Astrocyte (in vitro differentiated cells and primary cell): ENCODE results near the gene ARHGAP6. TPM values are rescaled to one million over a fixed set of nuclear protein-coding genes. Genes with fewer than 3 reads are reported as not detected.

Source experiments
- DNase-seq: peaks from one replicate; pipeline ENCODE4 v3.0.0-alpha.2; 2010; ENCODE audit warnings: low read depth
- FAIRE-seq: peaks from 2 replicates; lab custom pipeline; 2011; peaks lifted over from hg19 to GRCh38; lab: Jason Lieb, UNC
- H2AFZ ChIP-seq: 2 replicates; pipeline ENCODE4 v1.6.0; 2012; ENCODE audit warnings: low read depth, low read length, inconsistent platforms
- H3K27ac ChIP-seq: 2 replicates; pipeline ENCODE4 v1.5.1; 2011; ENCODE audit warnings: low read depth, low read length, inconsistent platforms
- H3K27me3 ChIP-seq: 2 replicates; pipeline ENCODE4 v1.6.0; 2011; ENCODE audit warnings: low read length, inconsistent platforms; ENCODE audit not compliant: insufficient read depth
- H3K36me3 ChIP-seq: 2 replicates; pipeline ENCODE4 v1.5.1; 2011; ENCODE audit warnings: low read length, inconsistent platforms; ENCODE audit not compliant: insufficient read depth
- H3K4me1 ChIP-seq: 2 replicates; pipeline ENCODE4 v1.5.1; 2011; ENCODE audit warnings: low read length, inconsistent platforms; ENCODE audit not compliant: insufficient read depth
- H3K4me2 ChIP-seq: 2 replicates; pipeline ENCODE4 v1.6.0; 2012; ENCODE audit warnings: low read length, inconsistent platforms
- H3K4me3 ChIP-seq: 2 replicates; pipeline ENCODE4 v1.5.1; 2011; ENCODE audit warnings: low read depth, mild to moderate bottlenecking, low read length, inconsistent platforms; ENCODE audit not compliant: insufficient read depth
- H3K79me2 ChIP-seq: 2 replicates; pipeline ENCODE4 v1.6.0; 2012; ENCODE audit warnings: mild to moderate bottlenecking, low read length, inconsistent platforms; ENCODE audit not compliant: insufficient read depth
- H3K9ac ChIP-seq: 2 replicates; pipeline ENCODE4 v1.6.0; 2012; ENCODE audit warnings: mild to moderate bottlenecking, low read length, inconsistent platforms
- H3K9me3 ChIP-seq: 2 replicates; pipeline ENCODE4 v1.5.1; 2012; ENCODE audit warnings: low read depth, mild to moderate bottlenecking, low read length, inconsistent platforms; ENCODE audit not compliant: insufficient read depth
- H4K20me1 ChIP-seq: 2 replicates; pipeline ENCODE4 v1.6.0; 2012; ENCODE audit warnings: low read length, inconsistent platforms; ENCODE audit not compliant: insufficient read depth
- H3K27ac Mint-ChIP-seq: one replicate; pipeline ENCODE4 v1.8.0; 2021; ENCODE audit warnings: mild to moderate bottlenecking, mixed read lengths; ENCODE audit not compliant: unreplicated experiment
- H3K27me3 Mint-ChIP-seq: one replicate; pipeline ENCODE4 v1.8.0; 2021; ENCODE audit warnings: low read depth, mixed read lengths; ENCODE audit not compliant: unreplicated experiment
- H3K36me3 Mint-ChIP-seq: one replicate; pipeline ENCODE4 v1.8.0; 2021; ENCODE audit warnings: low read depth, mixed read lengths; ENCODE audit not compliant: unreplicated experiment
- H3K4me1 Mint-ChIP-seq: one replicate; pipeline ENCODE4 v1.8.0; 2021; ENCODE audit warnings: low read depth, mixed read lengths; ENCODE audit not compliant: unreplicated experiment
- H3K4me3 Mint-ChIP-seq: one replicate; pipeline ENCODE4 v1.8.0; 2021; ENCODE audit warnings: mild to moderate bottlenecking, moderate library complexity, mixed read lengths; ENCODE audit not compliant: unreplicated experiment
- H3K9me3 Mint-ChIP-seq: one replicate; pipeline ENCODE4 v1.8.0; 2021; ENCODE audit warnings: mild to moderate bottlenecking, mixed read lengths; ENCODE audit not compliant: unreplicated experiment
- EZH2 ChIP-seq: IDR thresholded peaks from 2 replicates; pipeline ENCODE4 v1.6.1; 2012; ENCODE audit warnings: mild to moderate bottlenecking, low read length, inconsistent platforms; ENCODE audit not compliant: insufficient read depth
- total RNA-seq: library from RNA; stranded (reverse); gene quantifications from 2 replicates; pipeline ENCODE4 v1.2.1, GENCODE V29; 2021
- TF ChIP-seq, protein P1 (sequence below): IDR thresholded peaks from 2 replicates; pipeline ENCODE4 v1.5.1; 2011; ENCODE audit warnings: low read depth, mild to moderate bottlenecking, inconsistent platforms, low read length, moderate library complexity; ENCODE audit not compliant: insufficient read depth

Gene ARHGAP6
- total RNA-seq, 1 donor from 2014 or later, result 0.30 TPM

- no peaks in the 10 kb centered on the region for H3K9me3 Mint-ChIP-seq
- Histone ChIP-seq H3K4me1 (no peaks in the 10 kb centered on the region), H4K20me1 (no peaks in the 10 kb centered on the region), H3K27ac (no peak overlapping the region), H3K4me2 (no peak overlapping the region), H3K79me2 (no peaks in the 10 kb centered on the region), H3K9me3 (no peaks in the 10 kb centered on the region), H3K4me3 (no peak overlapping the region), H3K27me3 (peaks cover 3% of the 10 kb centered on the region), H3K36me3 (no peaks in the 10 kb centered on the region), H2AFZ (no peak overlapping the region), H3K9ac (no peak overlapping the region)
- no peak for FAIRE-seq
- no peak overlapping the region for H3K4me3 Mint-ChIP-seq
- H3K27ac Mint-ChIP-seq, result no peak overlapping the region
- H3K27me3 Mint-ChIP-seq, result no peaks in the 10 kb centered on the region
- no peak for DNase-seq
- H3K36me3 Mint-ChIP-seq, result no peaks in the 10 kb centered on the region
- TF ChIP-seq, protein P1, sequence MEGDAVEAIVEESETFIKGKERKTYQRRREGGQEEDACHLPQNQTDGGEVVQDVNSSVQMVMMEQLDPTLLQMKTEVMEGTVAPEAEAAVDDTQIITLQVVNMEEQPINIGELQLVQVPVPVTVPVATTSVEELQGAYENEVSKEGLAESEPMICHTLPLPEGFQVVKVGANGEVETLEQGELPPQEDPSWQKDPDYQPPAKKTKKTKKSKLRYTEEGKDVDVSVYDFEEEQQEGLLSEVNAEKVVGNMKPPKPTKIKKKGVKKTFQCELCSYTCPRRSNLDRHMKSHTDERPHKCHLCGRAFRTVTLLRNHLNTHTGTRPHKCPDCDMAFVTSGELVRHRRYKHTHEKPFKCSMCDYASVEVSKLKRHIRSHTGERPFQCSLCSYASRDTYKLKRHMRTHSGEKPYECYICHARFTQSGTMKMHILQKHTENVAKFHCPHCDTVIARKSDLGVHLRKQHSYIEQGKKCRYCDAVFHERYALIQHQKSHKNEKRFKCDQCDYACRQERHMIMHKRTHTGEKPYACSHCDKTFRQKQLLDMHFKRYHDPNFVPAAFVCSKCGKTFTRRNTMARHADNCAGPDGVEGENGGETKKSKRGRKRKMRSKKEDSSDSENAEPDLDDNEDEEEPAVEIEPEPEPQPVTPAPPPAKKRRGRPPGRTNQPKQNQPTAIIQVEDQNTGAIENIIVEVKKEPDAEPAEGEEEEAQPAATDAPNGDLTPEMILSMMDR, result no peak
- no peak for TF ChIP-seq EZH2
- H3K4me1 Mint-ChIP-seq, result peaks cover 4% of the 10 kb centered on the region
These were observed 360.1 kb downstream of the ARHGAP6 start for GRCh38 chrX:11305641-11306040.

DNA sequence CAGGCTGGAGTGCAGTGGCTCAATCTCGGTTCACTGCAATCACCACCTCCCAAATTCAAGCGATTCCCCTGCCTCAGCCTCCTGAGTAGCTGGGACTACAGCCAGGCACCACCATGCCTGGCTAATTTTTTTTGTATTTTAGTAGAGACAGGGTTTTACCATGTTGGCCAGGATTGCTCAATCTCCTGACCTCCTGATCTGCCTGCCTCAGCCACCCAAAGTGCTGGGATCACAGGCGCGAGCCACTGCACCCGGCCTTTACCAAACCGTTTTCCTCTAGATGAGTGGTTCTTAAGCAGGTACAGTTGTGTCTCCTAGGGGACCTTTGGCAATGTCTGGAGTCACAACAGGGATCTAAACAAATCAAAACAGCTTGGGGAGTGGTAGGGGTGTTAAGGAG, 360.9 kb downstream of the ARHGAP6 start:
- H2AFZ ChIP-seq, result no peak overlapping the region
- FAIRE-seq, result no peak
- no peak overlapping the region for H3K9ac ChIP-seq
- H3K36me3 ChIP-seq, result no peaks in the 10 kb centered on the region
- TF ChIP-seq EZH2, result no peak
- TF ChIP-seq, protein P1, result no peak
- no peak overlapping the region for H3K27ac Mint-ChIP-seq
- no peak overlapping the region for H3K4me2 ChIP-seq
- no peak for DNase-seq
- no peaks in the 10 kb centered on the region for H3K36me3 Mint-ChIP-seq
- H3K27me3 Mint-ChIP-seq, result no peaks in the 10 kb centered on the region
- H3K4me1 Mint-ChIP-seq, result peaks cover 4% of the 10 kb centered on the region
- no peak overlapping the region for H3K4me3 Mint-ChIP-seq
- peaks cover 3% of the 10 kb centered on the region for H3K27me3 ChIP-seq
- H3K27ac ChIP-seq, result no peak overlapping the region
- H3K4me3 ChIP-seq, result no peak overlapping the region
- no peaks in the 10 kb centered on the region for H4K20me1 ChIP-seq
- no peaks in the 10 kb centered on the region for H3K4me1 ChIP-seq
- no peaks in the 10 kb centered on the region for H3K9me3 Mint-ChIP-seq
- H3K79me2 ChIP-seq, result no peaks in the 10 kb centered on the region
- no peaks in the 10 kb centered on the region for H3K9me3 ChIP-seq

GRCh38 chrX:11298600-11298999, 367.1 kb downstream of the ARHGAP6 start:
- Histone ChIP-seq H3K36me3 (no peaks in the 10 kb centered on the region), H3K27me3 (no peaks in the 10 kb centered on the region), H3K9ac (no peak overlapping the region), H3K4me1 (no peaks in the 10 kb centered on the region), H3K4me2 (no peak overlapping the region), H4K20me1 (no peaks in the 10 kb centered on the region), H3K27ac (no peak overlapping the region), H3K79me2 (no peaks in the 10 kb centered on the region), H2AFZ (no peak overlapping the region), H3K9me3 (no peaks in the 10 kb centered on the region), H3K4me3 (no peak overlapping the region)
- Mint-ChIP-seq H3K36me3 (no peaks in the 10 kb centered on the region), H3K27ac (no peak overlapping the region), H3K27me3 (no peaks in the 10 kb centered on the region), H3K9me3 (no peaks in the 10 kb centered on the region), H3K4me3 (no peak overlapping the region), H3K4me1 (no peaks in the 10 kb centered on the region)
- no peak for FAIRE-seq
- TF ChIP-seq, protein P1, result no peak
- TF ChIP-seq EZH2, result no peak
- no peak for DNase-seq
